Measurements from ENCODE around the gene ZFR2.
A peak's percentile ranks its signal among the peaks of the same experiment; 100 is the strongest.
"Not testable (repeated sequence)": the region's sequence is repeated elsewhere in the genome, so short reads cannot be mapped to it uniquely, and the experiment has no call there.

The ZFR2 gene

GRCh38 chr19:3874695-3875094, 5.9 kb upstream of the ZFR2 start:
- DNase-seq (ENCODE audit: low read depth in 2 of 2) = not testable (repeated sequence)

- no peak for DNase-seq (ENCODE audit: low read depth in 2 of 2)
Measured at GRCh38 chr19:3873151-3873550, 4.3 kb upstream of the ZFR2 start.

- DNase-seq (ENCODE audit: low read depth in 2 of 2) = no peak
Measured at GRCh38 chr19:3867971-3868769, 668 bp downstream of the ZFR2 start.

GRCh38 chr19:3866910-3867638, 1.8 kb downstream of the ZFR2 start:
- no peak for DNase-seq (ENCODE audit: low read depth in 2 of 2)

GRCh38 chr19:3863648-3864047, 5.2 kb downstream of the ZFR2 start:
- no peak for DNase-seq (ENCODE audit: low read depth in 2 of 2)

GRCh38 chr19:3862826-3863500, 5.9 kb downstream of the ZFR2 start:
- no peak for DNase-seq (ENCODE audit: low read depth in 2 of 2)

- no peak for DNase-seq (ENCODE audit: low read depth in 2 of 2)
Measured at GRCh38 chr19:3860499-3860898, 8.3 kb downstream of the ZFR2 start.

GRCh38 chr19:3857449-3858003, 11.3 kb downstream of the ZFR2 start:
- DNase-seq (ENCODE audit: low read depth in 2 of 2) = no peak

- DNase-seq (ENCODE audit: low read depth in 2 of 2) = no peak
Measured at GRCh38 chr19:3855320-3855719, 13.5 kb downstream of the ZFR2 start.

- DNase-seq (ENCODE audit: low read depth in 2 of 2) = peak; percentile 4 to 21
Measured at GRCh38 chr19:3852614-3853254, 16.1 kb downstream of the ZFR2 start.

GRCh38 chr19:3852177-3852511, 16.7 kb downstream of the ZFR2 start:
- DNase-seq (ENCODE audit: low read depth in 2 of 2) = no peak

- DNase-seq (ENCODE audit: low read depth in 2 of 2) = no peak
Measured at GRCh38 chr19:3851254-3852176, 17.3 kb downstream of the ZFR2 start.

- no peak for DNase-seq (ENCODE audit: low read depth in 2 of 2)
Measured at GRCh38 chr19:3850320-3850972, 18.4 kb downstream of the ZFR2 start.

GRCh38 chr19:3849787-3850186, 19.1 kb downstream of the ZFR2 start:
- DNase-seq (ENCODE audit: low read depth in 2 of 2) = no peak

- DNase-seq (ENCODE audit: low read depth in 2 of 2) = peak; percentile 31 to 33
Measured at GRCh38 chr19:3849092-3849491, 19.7 kb downstream of the ZFR2 start.

- no peak for DNase-seq (ENCODE audit: low read depth in 2 of 2)
Measured at GRCh38 chr19:3844596-3844995, 24.2 kb downstream of the ZFR2 start.

- no peak for DNase-seq (ENCODE audit: low read depth in 2 of 2)
Measured at GRCh38 chr19:3842948-3843347, 25.9 kb downstream of the ZFR2 start.

- no peak for DNase-seq (ENCODE audit: low read depth in 2 of 2)
Measured at GRCh38 chr19:3840804-3841203, 28.0 kb downstream of the ZFR2 start.

GRCh38 chr19:3839941-3840340, 28.9 kb downstream of the ZFR2 start:
- no peak for DNase-seq (ENCODE audit: low read depth in 2 of 2)

- DNase-seq (ENCODE audit: low read depth in 2 of 2) = no peak
Measured at GRCh38 chr19:3838661-3839060, 30.2 kb downstream of the ZFR2 start.
